HG02884 (cell line): ENCODE results near the gene RNF212.
"Not testable (repeated sequence)": the region's sequence is repeated elsewhere in the genome, so short reads cannot be mapped to it uniquely, and the experiment has no call there.

Experiments
- ATAC-seq: cut with Tn5 transposase; IDR thresholded peaks from one replicate; pipeline ENCODE4 v1.9.1; 2021; ENCODE audit warnings: mild to moderate bottlenecking, moderate library complexity; ENCODE audit not compliant: unreplicated experiment

RNF212 gene

GRCh38 chr4:1049591-1049905 is 63.8 kb downstream of the RNF212 start:
- ATAC-seq = no peak

- no peak for ATAC-seq
Measured at GRCh38 chr4:1048773-1049590, 64.4 kb downstream of the RNF212 start.

DNA sequence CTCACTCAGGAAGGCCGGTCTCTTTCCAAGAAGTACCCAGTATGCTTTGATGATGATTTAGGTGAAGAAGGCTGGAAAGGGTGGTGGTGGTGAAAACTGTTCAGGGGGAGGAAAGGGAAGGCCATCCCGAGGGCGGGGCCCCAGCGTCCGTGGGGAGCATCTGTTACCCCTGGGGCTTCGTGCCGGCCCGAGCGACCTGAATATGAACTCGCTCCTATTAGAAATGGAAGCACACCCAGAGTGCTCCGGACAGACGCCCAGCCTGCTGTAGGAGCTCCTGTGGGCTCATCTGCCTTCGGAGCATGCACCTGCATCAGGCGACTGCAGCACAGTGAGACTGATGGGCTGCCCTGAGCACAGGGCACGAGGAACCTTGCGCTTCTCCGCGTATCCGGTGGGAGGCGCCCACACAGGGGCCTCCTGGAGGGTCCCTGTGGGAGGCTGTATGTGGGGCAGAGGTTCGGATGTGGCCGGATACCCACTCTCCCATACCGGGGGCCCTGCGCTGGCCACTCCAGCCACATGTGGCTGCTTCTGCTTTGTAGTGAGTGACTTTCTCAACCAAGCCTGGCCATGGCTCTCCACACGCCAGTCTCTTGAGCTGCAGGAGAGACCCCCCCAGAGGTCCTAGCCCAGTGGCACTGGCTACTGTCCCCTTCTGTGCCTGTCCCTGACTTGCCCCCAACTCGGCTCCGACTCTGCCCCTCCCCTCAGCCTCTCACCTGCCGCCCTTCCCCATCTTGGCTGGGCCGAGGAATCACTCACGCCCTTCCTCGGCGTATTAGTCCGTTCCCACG is 65.2 kb downstream of the RNF212 start:
- ATAC-seq = no peak

GRCh38 chr4:1047106-1047975 is 66.0 kb downstream of the RNF212 start:
- ATAC-seq = no peak

DNA sequence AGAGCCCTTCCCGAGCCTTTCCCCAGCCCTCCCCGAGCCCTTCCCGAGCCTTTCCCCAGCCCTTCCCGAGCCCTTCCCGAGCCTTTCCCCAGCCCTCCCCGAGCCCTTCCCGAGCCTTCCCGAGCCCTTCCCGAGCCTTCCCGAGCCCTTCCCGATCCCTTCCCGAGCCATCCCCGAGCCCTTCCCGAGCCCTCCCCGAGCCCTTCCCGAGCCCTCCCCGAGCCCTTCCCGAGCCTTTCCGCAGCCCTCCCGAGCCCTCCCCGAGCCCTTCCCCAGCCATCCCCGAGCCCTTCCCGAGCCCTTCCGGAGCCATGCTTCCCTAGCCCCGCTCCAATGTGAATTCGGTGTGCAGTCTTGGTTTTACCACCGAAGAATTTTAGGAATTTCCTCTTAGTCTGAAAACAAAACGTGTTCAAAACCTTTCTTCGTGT is 66.8 kb downstream of the RNF212 start:
- ATAC-seq = not testable (repeated sequence)

DNA sequence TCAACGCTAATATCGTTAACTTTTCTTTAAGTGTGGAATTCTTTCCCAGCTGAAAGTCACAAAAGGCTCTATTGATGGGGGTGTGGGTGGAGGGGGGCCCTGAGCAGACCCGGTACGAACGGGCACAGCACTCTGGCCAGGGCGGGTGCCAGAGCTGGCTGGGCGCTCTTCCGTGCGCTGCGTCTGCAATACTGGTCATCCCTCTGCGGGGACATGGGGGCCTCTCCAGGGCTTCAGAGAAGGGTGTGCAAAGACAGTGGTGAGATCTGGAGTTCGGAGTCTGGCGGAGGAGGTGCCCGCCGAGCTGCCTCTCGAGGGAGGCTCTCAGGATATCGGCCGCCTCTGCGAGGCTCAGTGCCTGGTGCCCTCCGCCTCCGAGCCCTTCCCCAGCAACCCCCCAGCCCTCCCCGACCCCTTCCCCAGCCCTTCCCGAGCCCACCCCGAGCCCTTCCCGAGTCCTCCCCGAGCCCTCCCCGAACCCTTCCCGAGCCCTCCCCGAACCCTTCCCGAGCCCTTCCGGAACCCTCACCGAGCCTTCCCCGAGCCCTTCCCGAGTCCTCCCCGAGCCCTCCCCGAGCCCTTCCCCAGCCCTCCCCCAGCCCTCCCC is 67.7 kb downstream of the RNF212 start:
- no peak for ATAC-seq

GRCh38 chr4:1045193-1045594 is 68.2 kb downstream of the RNF212 start:
- ATAC-seq = no peak

DNA sequence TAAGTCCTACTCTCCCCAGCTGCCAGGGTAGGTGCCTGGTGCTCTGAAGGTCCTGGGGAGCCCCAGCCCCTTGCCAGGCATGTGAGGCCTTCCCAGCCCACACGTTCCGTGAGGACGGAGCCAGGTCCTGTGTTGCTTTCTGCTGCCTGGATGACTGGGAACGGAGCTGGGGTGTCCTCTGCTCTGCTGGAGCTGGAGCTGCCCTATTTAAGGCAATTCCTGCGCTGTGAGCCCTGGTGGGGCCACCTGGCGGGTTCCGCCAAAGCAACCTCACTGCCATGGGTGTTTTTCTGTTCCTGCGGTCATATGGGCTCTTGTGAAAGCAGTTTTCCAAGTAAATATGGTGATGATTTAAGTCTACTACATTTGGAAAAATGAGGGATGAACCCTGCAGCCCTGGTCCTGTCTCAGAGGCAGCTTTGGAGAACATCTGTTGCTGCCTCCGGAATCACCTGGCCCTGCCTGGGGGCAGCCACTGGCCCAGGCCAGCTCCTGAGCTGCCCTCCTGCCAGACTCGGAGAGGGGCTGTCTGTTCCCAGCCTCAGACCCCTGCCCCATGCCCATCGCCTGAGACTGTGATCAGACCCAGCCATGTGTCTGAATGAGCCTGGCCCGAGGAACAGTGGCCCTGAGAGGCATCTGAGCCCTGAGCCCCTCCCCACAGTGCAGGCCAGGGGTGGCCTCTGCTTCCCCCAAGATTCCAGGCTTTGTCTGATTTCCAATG is 68.7 kb downstream of the RNF212 start:
- ATAC-seq = no peak

- ATAC-seq = no peak
Measured at GRCh38 chr4:1043651-1044468, 69.5 kb downstream of the RNF212 start.

- no peak for ATAC-seq
Measured at GRCh38 chr4:1043162-1043561, 70.2 kb downstream of the RNF212 start.

DNA sequence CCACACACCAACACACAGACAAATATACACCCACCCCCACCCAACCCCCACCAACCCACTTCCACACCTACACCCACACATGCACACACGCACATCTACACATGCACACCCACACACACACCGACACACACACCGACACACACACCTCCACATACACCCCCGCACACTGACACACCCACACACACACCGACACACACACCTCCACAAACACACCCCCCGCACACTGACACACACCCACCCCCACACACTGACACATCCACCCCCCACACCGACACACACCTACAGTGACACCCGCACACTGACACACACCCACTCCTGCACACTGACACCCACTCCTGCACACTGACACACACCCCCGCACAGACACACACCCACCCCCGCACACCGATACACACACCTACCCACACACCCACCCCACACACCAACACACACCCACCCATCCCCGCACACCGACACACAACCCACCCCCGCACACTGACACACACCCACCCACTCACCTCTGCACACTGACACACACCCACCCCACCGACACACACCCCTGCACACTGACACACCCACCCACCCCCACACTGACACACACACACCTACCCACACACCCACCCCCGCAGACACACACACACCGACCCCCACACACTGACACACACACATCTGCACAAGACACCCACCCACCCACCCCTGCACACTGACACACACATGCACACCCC is 70.9 kb downstream of the RNF212 start:
- no peak for ATAC-seq

DNA sequence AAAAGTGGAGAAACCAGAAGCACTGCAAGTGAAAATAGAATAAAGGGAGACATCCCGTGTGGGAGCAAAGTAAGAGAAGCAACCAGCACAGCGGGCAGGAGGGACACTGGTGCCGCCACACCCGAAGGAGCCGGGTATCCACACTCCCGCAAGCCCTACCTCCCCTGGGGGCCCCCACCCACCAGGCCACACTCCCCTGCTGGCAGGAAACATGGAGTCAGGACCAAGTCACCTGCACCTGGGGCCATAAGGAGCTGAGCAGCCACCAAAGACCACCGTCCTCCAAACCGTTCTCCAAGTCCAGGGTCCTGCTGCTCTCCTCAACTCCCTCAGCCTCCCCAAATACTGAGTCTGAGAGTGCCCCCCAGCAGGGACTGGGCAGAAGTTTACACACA is 71.4 kb downstream of the RNF212 start:
- ATAC-seq = no peak

DNA sequence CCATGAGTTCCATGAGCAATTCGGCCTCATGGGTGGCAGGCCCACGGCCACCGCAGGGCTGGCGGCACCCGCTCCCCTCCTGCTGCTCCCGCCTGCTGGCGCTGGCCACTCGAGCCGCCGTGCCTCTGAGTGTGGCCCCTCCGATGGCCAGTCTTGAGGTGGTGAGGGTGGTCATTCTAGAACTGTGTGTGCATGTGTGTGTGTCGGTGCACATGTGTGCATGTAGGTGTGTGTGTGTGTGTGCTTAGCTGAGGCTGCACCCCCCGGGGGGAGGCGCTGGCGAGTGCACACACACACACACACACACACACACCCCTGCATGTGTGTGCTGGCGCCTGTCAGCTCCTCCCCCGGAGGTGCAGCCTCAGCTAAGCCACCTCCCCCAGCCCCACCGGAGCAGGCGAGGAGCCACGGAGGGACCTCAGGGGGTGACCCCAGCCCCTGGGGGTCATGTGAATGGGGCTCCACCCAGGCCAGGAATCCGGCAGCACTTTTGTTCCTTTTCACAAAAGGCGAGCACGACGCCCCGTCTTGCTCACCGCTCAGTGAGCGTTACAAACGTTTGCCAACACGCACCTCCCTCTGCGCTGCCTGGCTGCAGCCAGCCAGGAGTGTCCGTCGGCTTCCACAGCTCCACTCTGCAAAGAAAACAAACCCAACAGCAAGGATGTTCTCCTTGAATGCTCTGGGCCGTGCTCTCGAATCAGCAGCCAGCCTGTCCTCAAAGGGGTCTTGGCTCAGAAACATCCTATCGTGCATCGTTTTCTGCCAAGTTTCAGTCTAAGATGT is 72.0 kb downstream of the RNF212 start:
- ATAC-seq = no peak

DNA sequence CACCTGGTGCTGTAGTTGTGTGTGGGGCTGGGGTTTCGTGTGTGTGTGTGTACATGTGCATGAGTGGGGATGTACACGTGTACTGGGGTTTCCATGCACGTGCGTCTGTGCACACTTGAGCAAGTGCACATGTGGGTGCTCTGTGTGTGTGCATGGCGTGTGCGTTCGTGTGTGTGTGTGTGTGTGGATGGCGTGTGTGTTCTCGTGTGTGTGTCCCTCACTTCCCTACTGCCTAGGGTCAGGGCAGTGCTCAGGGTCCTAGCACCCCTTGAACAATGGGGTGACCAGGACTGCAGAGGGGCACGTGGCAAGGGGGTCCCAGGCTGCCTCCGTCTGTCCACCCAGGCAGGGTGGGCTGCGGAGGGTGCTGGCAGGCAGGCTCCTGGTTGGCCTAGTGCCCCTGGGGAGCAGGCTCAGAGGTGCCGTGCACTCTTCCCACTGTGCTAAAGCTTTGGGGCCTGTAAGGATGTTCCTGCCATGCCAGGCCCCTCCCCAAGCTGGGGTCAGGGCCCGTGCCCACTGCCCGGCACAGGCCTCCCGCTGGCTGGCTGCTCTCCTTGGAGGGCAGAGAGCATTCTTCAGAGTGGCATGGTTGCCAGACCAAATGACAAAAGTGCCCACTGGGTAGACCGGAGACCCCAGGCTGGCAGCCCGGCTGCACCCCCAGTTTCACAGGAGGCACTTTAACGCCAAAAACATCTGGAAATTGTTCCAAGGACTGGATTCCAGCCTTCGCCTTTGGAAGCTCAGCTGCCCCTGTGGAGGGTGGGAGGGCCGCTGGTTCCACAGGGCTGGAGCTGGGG is 72.8 kb downstream of the RNF212 start:
- no peak for ATAC-seq

DNA sequence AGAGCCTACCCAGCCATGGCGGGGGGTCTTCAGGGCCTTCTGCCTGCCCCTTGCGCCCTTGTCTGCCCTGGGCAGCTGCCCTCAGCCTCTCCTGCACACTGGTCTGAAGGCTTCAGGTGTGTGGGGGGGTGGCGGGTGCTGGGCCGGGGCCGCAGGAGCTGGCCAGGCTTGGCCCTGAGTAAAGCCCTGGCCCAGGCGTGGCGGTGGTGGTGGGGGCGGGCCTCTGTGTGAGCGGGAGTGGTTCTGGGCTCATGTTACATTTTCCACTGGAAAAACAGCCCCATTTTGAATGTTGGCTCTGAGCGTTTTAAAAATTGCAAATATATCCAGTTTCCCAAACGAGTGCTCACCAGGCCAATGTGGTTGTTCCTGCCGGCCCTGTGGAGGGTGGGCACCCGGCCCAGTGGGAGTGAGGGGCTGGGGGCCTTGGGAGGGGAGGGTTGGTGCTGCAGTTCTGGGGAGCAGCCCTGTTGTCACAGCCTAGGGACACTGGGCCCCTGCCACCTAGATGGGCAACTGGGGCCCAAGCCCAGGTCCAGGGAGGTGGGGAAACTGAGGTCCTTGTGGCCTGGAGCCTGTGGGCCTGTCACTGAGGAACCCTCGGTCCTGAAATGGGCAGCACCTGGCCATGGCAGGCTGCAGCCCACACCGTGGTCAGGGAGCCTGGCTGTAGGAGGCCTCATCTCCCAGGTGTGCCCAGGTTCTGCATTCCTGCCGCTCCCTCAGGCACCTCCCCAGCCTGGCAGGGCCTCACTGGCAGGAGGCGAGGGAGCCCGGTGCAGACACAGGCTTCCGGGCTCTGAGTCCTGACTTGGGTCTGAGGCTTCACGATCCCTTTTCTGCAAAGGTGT is 73.6 kb downstream of the RNF212 start:
- no peak for ATAC-seq

GRCh38 chr4:1038948-1039492 is 74.3 kb downstream of the RNF212 start:
- ATAC-seq = no peak
